Fibroblast of gingiva (primary cell): ENCODE data around the gene CCR5.
A peak's percentile ranks its signal among the peaks of the same experiment; 100 is the strongest.
"Not testable (repeated sequence)": the region's sequence is repeated elsewhere in the genome, so short reads cannot be mapped to it uniquely, and the experiment has no call there.

ENCODE experiments used
- DNase-seq: peaks from one replicate; pipeline ENCODE4 v3.0.0-alpha.2; 2011; ENCODE audit warnings: low read depth

CCR5 gene

DNA sequence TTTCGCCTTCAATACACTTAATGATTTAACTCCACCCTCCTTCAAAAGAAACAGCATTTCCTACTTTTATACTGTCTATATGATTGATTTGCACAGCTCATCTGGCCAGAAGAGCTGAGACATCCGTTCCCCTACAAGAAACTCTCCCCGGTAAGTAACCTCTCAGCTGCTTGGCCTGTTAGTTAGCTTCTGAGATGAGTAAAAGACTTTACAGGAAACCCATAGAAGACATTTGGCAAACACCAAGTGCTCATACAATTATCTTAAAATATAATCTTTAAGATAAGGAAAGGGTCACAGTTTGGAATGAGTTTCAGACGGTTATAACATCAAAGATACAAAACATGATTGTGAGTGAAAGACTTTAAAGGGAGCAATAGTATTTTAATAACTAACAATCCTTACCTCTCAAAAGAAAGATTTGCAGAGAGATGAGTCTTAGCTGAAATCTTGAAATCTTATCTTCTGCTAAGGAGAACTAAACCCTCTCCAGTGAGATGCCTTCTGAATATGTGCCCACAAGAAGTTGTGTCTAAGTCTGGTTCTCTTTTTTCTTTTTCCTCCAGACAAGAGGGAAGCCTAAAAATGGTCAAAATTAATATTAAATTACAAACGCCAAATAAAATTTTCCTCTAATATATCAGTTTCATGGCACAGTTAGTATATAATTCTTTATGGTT lies at the start of gene CCR5:
Gene CCR5, plus strand, starts transcription at position 108 of the 680 bp plus-strand sequence. CDS start 1,957 bp downstream, outside the sequence.
- DNase-seq = no peak

DNA sequence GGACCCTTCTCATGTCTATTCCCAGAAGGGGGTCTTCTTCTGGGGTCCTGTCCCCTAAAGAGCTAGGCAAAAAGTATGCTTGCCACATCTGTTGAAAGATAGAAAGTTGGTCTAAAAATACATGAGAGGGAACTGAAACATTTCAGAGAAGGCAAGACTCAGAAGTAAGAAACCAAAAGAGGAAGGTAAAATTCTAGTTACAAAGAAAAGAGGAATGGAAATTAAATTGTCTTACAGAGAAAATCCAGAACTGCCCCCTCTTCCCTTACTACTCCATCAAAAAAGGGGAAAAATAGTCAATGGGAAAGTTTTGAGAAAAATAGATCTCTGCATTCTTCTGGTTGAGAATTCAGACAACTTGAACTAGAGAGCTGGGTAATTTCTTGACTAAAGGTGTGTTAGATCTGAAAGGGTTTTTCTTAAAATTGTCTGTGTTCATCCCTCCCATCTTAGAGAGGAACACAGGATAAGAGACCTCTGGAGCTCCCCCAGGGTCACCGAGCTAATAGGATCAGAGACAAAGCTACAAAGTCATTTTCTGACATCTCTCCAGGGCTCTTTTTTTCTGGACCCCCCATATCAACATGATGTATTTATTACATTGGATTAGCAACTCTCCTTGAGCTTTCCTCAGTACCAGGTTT lies 49.2 kb upstream of the CCR5 start:
- no peak for DNase-seq

DNA sequence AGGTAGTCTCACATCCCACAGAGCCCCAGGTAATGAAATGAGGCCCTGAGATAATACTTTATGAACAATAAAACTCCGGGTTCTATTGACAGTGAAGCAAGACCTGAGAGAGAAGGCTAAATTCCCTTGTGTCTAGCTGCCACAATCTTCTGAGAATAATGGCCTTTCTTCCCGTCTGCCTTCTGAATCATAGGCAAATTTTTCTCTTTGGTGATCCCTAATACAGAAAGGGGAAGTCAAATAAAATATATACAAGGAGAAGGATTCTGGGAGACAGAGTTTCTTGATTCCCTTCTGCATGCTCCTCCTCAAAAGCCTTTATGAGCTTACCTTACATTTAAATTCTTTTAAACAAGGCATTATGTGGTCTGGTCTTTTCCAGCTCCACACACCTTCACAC lies 46.7 kb upstream of the CCR5 start:
- DNase-seq = no peak

DNA sequence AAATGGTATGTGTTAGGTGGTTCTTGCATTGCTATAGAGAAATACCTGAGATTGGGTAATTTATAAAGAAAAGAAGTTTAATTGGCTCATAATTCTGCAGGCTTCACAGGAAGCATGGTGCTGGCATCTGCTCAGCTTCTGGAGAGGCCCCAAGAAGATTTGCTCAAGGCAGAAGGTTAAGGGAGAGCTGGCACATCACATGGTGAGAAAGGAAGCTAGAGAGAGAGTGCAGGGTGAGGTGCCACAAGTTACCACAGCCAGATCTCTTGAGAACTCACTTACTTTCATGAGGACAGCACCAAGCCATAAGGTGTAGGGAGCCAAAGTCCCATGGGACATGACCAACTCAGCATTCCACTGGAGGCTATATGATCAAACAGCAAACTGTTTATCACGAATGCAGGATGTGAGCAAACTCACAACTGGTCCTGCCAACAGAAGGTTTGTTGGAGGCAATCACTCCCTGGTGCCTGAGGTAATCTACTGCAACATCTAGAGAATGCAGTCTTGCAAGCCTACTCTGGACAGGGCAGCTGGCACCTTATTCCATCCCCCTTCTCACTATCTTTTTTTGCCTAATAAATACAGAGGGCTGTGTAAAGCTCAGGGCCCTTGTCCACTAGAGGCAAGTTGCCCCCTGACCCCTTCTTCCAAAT lies 45.0 kb upstream of the CCR5 start:
- DNase-seq = no peak

DNA sequence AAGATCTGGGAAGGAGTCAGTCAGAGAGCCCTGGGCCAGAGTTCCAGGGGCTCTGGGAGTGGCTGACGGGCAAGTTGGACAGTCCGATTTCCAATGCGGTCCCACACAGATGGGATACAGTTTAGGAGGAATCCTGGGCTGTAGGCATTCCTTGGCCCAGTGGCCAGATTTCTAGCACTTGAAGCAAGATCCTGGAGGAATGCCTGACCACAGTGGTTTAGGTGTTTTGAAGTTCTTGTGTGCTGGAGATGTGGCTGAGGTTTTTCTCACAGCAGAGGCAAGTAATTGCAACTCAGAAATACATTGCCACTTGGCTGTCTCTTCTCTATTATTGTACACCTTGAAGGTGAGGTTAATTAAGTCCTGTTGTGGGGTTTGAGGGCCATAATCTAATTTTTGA lies 40.1 kb upstream of the CCR5 start:
- not testable (repeated sequence) for DNase-seq

DNA sequence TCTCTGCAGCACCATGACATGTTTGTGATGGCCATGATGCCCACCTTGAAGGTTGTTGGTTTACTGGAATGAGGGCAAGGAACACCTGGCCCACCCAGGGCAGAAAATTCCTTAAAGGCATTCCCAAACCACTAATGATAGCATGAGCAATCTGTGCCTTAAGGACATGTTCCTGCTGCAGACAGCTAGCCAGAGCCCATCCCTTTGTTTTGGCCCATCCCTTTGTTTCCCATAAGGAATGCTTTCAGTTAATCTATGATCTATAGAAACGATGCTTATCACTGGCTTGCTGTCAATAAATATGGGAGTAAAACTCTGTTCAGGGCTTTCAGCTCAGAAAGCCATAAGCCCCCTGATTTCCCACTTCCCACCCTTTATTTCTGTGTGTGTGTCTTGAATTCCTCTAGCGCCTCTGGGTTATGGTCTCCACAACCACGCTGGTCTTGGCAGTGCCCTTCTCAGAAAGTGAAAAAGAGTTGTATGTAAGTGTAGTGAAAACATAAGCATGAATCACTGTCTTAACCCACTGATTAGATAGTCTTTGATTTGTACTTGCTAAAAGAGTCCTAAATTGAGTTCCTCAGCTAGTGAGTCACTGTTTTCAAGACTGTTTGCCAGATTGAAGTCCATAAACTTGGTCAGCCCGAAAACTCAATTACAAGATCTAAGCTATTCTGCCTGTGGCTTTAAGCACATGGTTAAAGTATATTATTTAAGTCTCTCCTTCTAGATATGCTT lies 35.8 kb upstream of the CCR5 start:
- DNase-seq = peak; percentile 17

DNA sequence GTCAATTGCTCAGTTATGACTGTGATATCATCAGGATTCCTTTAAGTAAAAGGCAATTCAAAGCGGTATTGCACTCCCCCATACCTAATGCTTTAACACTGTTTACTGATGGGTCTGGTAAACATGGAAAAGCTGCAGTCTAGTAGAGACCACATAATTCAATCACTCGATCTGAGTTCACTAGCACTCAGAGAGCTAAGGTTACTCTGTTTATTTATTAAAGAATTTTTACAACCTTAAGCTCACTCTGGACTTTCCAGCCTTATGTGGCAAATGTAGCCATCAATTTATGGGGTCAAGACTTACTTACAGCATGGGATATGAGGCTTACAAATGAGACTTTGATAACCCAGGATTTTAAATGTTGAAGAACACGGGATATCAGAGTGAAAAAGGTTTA lies 35.2 kb upstream of the CCR5 start:
- DNase-seq = no peak

DNA sequence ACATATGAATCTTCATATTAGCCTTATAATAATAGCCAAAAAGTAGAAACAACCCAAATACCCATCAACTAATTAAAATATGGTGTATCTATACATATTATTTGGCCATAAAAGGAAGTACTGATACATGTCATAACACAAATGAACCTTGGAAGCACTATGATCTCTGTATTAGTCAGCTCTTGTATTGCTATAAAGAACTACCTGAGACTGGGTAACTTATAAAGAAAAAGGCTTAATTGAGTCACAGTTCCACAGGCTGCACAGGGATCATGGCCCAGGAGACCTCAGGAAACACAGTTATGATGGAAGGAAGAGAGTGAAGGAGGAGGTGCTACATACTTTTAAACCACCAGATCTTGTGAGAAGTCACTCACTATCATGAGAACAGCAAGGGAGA lies 32.8 kb upstream of the CCR5 start:
- no peak for DNase-seq

DNA sequence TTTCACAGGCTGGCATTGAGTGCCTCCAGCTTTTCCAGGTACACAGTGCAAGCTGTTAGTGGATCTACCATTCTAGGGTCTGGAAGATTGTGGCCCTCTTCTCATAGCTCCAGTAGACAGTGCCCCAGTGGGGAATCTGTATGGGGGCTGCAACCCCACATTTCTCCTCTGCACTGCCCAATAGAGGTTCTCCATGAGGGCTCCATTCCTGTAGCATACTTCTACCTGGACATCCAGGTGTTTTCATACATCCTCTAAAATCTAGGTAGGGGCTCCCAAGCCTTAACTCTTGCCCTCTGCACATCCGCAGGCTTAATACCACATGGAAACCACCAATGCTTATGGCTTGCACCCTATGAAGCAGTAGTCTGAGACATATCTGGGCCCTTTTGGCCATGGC lies 31.9 kb upstream of the CCR5 start:
- DNase-seq = no peak

DNA sequence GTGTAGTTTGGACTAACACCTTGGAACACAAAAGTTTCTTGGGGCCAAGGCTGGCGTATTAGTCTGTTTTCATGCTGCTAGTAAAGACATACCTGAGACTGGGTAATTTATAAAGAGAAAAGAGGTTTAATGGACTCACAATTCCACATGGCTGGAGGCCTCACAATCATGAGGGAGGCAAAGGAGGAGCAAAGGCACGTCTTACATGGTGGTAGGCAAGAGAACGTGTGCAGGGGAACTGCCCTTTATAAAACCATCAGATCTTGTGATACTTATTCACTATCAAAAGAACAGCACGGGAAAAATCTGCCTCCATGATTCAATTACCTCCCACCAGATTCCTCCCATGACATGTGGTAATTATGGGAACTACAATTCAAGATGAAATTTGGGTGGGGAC lies 26.3 kb upstream of the CCR5 start:
- DNase-seq = no peak

DNA sequence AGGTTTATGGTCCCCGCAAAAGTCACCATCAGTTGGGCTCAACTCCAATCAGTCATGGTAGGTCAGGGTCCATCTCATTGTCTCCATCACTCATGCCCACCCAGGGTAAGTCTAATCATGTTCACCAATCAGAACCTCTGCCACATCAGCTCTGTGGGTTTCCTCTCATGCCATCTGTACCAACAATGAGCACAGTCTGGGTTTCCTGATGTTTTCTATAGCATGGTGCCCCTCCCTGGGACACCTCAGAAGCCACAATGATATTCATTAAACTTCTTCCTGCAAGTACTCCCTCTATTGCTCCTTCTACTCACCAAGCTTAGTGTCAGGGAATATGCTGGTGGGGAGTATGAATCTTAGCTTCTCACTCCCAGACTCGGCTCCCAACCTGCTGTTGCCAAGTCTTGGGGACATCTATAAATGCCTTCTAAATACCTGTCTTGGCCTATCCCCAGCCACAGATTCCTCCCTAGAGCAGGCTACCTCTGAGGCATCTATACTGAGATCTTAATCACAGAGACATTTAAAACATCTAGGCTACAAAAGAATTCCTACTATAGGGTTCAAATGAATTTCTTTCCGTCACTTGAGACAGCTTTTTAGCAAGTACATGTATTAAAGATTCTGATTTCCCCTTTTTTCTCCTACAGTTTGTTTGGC lies 21.8 kb upstream of the CCR5 start:
- DNase-seq = no peak

DNA sequence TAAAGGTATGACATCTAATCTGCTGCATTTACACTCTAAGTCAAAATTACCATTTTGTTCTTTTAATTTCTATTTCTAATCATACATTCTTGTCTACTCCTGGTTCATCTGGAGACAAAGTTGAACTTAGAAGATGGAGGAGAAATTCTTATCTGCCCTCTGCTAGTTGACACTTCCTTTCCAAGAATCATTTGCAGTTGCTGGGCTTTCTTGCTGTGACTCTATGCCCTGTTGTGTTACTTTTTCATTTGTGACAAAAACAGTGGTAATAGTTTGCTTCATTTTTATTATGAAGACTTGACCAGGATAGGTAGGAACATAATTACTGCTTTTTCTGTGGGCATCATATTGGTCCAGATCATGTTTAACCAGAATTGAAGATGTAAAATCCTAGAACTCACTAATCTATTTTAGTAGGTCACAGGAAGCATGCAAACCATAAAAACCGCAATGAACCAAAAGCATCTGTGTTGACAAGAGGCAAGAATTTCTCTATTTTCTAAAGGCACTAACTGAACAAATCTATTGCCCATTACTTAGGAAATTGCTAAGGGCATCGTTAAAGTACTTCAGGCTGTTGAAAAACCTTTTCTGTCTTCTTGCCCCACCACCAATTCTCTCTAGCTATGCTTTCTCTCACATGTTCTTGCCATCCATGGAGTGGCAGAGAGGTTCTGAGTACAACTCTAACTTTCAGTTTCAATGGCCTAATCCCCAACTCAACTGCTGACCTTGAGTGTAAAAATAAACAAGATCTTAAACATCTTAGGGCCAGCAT lies 21.1 kb upstream of the CCR5 start:
- no peak for DNase-seq

DNA sequence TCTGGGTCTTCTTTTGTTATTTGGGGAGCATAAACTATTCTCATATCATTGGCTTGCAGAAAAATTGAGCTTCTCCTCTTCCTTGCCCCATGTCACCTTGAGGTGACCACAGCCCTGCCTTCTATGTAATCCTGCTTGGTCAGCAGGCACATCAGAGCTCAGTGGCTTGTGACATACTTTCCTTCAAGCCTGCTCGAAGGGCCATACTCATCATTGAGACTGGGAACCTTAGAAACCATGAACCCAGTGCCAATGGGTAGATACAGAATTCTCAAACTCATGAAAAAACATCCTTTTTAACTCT lies 20.5 kb upstream of the CCR5 start:
- DNase-seq = no peak

DNA sequence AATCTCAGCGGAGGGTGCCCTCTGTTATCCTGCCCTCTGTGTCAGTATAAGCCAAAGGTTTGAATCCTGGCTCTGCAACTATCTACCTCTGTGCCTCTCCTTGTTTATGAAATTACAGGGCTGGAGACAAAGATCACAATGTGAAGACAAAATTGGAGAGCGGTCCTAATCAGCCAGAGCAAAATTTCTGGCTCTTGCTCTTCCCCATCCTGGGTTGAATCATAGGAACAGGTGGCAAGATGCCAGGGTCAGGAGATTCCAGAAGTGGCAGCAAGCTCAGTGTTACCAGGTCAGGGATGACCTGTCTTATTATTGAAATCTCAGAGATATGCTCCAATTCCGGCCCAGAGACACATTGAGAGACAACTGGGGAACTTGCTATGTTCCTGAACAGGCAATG lies 19.1 kb upstream of the CCR5 start:
- DNase-seq = no peak

DNA sequence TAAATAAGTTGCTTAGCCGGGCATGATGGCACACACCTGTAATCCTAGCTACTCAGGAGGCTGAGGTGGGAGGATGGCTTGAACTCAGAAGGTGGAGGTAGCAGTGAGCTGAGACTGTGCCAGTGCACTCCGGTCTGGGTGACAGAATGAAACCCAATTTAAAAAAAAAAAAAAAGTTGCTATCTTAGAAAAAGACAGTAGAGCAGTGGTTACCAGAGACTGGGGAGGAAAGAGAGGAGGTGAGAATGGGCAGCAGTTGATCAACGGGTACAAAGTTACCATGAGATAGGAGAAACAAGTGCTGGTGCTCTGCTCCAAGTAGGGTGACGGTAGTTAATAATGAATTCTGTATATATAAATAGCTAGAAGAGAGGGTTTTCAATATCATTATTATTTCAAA lies 17.7 kb upstream of the CCR5 start:
- DNase-seq = no peak

DNA sequence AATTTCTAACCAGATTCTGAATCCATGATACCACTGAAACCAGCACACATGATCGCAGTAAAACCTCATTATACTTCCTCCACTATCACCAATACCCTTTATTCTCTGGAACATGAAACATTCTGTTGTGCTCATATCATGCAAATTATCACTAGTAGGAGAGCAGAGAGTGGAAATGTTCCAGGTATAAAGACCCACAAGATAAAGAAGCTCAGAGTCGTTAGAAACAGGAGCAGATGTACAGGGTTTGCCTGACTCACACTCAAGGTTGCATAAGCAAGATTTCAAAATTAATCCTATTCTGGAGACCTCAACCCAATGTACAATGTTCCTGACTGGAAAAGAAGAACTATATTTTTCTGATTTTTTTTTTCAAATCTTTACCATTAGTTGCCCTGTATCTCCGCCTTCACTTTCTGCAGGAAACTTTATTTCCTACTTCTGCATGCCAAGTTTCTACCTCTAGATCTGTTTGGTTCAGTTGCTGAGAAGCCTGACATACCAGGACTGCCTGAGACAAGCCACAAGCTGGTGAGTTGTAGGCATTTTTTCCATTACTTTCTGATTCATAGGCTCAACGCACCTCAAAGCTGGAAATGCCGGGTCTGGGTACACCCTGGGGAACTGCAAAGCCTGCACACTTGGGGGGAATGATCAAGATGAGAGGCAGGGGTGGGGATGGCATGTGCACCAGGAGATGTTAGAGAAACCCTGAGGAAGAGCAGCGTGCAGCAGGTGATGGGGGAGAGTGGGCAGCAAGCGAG lies 16.9 kb upstream of the CCR5 start, which contains the start of gene CCR2:
Gene CCR2, plus strand, starts transcription at position 465 of the 764 bp plus-strand sequence. CDS start 3,417 bp downstream, outside the sequence.
- no peak for DNase-seq

DNA sequence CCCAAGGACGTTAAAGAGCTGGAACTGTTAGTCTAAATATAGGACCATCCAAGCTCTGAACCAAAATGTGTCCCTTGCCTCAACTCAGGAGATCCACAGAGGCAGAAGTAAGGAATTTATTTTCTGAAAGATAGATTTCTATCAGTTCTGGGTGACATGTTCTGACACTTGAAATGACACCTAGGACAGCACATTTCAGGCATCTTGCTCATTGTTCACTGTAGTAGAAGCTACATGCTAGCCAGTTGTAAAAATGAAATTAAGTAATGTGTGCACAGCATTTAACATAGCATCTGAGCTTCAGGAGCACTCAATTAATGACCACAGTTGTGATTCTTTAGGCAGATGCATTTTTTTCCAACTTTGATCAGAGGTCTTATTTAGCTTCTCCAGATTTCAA lies 16.3 kb upstream of the CCR5 start:
- DNase-seq = no peak

DNA sequence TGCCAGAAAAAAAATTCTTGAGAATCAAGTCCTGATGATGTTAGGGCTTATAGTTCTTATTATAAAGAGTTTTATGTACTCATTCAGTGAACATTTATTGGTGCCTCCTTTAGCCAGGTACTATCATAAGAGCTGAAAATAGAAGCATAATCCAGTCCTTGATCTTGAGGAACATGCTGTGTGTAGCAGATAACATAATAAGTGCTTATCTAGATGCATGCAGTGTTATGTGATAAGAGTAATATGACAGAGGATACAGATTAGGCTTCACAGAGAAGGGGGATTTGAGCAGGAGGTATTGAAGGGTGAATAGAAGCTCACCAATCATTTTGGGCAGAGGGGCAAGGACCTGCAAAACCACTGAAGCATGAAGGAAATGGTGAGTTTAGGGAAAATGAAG lies 15.8 kb upstream of the CCR5 start:
- DNase-seq = no peak

DNA sequence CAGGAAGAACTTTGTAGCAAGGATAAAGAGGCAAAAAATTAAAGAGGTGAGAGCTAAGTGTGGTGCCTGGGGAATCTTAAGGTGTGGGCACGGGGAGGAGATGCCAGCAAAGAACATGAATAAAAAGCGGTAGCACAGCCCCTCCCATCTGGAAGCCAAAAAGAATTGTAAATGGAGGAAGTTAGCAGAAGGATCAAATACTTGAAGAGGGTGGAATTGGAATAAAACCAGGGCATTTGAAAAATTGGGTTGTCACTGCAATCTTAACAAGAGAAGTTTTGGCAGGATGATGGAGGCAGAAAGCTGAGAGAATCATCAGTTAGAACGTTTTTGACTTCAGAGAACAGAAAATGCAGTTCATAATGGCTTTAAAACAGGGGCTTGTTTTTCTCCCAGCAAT lies 14.5 kb upstream of the CCR5 start:
- no peak for DNase-seq

DNA sequence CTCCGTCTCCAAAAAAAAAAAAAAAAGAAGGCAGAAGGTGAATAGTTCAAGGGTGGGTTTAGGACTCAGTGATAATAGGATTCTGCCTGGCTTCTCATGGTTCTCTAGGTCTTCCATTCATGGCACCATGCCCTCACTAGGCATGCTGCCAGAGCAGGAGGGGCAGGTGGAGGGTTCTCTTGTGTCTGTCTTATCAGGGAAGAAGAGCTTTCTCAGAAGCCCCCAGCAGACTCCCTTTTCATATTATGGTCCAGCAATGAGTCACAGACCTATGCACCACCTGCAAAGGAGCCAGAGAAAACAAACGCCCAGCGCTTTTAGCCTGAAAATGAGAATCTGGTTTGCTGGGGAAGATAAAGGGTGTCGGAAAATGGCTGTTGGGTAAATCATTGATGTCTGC lies 13.8 kb upstream of the CCR5 start:
- DNase-seq = no peak

DNA sequence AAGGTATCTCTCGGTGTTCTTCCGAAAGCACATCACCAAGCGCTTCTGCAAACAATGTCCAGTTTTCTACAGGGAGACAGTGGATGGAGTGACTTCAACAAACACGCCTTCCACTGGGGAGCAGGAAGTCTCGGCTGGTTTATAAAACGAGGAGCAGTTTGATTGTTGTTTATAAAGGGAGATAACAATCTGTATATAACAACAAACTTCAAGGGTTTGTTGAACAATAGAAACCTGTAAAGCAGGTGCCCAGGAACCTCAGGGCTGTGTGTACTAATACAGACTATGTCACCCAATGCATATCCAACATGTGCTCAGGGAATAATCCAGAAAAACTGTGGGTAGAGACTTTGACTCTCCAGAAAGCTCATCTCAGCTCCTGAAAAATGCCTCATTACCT lies 12.3 kb upstream of the CCR5 start:
- no peak for DNase-seq
